ENCODE results near the gene PPP4R3B.
"Not testable (repeated sequence)": the region's sequence is repeated elsewhere in the genome, so short reads cannot be mapped to it uniquely, and the experiment has no call there.

Gene PPP4R3B

DNA sequence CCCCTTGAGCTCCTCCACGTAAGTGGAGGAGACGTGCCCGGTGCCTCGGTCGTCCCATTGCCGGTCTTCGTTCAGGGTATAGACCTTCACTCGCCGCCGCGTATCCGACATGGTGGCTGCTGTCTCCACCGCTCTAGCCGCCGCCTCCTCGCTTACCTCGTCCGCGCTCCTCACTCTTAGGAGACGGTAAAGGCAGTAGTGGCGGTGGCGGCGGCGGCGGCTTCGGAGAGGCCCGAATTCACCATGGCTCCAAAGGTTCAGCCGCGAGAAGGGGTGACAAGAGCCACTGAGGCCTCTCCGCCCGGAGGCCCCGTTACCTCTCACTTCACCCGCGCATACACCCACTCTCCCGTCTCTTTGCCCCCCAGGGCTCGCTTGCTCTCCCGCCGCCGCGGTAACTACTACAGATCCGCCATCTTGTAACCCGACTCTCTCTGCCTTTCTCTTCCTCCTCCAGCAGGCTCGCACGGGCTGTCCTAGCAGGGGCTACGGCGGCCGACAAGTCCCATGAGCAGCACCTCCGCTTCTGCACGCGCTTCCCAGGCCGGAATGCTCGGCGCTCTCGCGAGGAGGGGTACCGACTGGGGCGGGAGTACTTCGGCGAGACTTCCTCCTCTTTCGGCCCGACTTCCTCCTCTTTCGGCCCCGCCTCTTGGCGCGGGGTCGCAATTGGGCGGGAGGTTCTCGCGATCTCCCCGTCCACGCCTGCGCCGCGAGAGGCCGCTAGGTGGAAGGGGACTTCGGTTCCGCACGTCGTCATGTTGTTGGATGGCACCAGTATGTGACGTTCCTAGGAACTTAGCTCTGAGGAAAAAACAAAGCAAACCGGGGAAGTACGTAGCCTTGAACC lies at the start of gene PPP4R3B:
Gene PPP4R3B, minus strand, starts transcription at position 448 of the 850 bp plus-strand sequence. Its CDS starts 337 bp downstream, at position 111.
- DNase-seq (ENCODE audit: low spot score) = peak; percentile 99

DNA sequence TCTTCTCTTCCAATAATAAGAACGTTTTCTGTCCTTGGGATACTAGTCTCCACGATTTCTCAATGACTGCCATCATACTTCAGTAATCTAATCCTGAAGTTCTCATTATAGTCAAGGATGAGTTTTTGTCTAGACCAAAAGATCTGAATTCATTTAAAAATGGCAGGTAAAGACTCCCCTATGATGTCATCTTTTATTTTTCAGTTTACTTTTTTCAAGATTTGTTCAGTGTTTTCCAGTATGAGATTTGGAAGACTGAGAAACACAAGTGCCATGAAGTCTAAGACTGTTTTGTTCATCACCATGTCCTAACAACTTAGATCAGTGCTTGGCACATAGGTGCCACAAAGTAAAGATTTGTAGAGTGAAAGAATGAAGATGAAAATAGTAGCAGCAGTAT lies 35.8 kb upstream of the PPP4R3B start:
- DNase-seq (ENCODE audit: low spot score) = no peak

DNA sequence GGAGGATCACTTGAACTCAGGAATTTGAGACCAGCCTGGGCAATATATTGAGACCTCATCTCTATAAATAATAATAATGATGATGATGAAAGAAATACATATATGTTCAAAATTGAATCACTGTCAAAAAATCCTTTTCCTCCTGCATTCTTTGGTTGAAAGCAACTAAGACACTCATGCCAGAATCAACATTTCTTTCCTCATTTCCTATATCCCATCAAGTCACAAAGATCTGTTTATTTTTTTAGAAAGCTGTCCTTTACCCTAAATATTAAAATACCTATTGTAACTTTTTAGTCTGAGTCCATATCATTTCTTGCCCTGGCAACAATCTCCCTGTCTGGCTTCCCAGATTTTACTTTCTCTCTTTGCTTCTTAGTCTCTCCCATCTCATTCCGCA lies 31.8 kb upstream of the PPP4R3B start:
- DNase-seq (ENCODE audit: low spot score) = no peak

DNA sequence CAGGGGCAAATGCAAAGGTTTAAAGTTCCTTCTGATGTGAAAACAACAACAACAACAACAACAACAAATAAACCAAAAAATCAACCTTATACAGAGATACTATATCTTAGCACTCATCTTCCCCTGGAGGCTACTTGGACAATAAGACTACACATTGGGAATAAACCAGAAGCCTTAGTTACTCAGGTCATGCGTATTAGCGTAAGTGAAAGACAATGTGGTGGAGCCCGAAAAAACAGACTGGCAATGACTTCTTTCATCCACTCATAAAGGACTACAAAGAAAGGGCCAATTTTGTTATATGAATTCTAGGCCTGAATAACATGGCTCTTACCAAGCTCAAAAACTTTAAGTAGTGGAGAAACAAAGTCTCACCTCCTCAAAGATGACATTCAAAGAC lies 19.4 kb upstream of the PPP4R3B start:
- DNase-seq (ENCODE audit: low spot score) = no peak

DNA sequence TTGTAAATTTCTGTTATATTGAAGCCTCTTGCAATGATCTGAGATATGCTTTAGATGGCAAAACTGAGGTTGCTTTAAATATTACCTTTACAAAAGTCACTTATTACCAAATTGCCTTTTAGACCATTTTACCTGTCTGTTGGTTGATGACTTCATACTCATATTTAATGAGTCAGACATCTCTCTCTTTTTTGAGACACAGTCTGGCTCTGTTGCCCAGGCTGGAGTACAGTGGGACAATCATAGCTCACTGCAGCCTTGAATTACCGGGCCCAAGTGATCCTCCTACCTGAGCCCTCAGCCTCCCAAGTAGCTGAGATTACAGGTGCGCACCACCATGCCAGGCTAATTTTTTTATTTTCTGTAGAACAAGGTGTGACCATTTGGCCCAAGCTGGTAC lies 11.5 kb upstream of the PPP4R3B start:
- DNase-seq (ENCODE audit: low spot score) = no peak

DNA sequence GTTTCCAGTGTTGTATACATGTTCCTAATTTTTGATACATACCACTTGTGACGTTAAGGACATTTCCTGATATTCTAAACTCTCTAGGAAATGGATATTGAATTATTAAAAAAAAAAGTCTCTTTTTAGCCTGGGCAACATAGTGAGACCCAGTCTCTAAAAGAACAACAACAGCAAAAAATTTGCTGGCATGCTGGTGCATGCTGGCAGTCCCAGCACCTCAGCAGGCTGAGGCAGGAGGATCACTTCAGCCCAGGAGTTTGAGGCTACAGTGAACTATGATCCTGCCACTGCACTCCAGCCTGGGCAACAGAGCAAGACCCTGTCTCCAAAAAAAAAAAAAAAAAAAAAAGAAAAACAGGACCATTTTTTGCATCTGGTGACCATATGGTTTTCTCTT lies 10.5 kb upstream of the PPP4R3B start:
- DNase-seq (ENCODE audit: low spot score) = no peak

DNA sequence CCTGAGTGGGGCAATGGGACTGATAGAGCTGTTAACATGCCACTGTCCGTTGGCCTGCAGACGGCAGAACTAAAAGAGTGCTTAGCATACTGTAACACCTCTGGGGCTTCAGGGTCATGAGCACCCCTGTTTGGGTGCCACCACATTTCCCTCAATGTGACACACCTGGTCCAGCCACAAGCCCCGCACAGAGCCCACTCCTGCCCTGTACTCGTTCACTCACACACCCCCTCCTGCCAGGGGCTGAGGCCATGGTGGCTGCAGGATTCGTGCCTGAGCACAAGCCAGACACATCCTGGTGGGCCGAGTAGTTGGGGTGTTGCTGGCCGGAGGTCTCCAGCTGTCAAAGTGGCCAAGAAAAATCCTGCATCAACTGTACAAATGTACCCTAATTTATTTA lies 4.4 kb upstream of the PPP4R3B start:
- DNase-seq (ENCODE audit: low spot score) = no peak

DNA sequence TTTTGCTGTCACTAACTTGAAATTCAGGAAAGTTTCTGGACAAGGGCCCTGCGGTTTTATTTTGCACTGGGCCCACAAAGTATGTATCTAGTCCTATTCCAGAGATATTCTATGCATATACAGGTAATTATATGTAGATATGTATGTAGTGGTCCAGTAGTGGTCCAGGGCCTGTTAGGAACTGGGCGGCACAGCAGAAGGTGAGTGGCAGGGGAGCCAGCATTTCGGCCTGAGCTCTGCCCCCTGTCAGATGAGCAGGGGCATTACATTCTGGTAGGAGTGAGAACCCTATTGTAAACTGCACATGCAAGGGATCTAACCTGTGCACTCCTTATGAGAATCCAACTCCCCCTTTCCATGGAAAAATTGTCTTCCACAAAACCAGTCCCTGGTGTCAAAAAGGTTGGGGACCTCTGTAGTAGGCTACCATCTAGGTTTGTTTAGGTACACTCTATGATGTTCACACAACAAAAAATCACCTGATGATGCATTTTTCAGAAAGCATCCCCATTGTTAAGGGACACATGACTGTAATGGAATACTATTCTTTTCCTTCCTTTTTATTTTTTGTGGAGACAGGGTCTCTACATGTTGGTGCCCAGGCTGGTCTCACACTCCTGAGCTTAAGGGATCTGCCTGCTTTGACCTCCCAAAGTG lies 2.8 kb upstream of the PPP4R3B start:
- DNase-seq (ENCODE audit: low spot score) = no peak

DNA sequence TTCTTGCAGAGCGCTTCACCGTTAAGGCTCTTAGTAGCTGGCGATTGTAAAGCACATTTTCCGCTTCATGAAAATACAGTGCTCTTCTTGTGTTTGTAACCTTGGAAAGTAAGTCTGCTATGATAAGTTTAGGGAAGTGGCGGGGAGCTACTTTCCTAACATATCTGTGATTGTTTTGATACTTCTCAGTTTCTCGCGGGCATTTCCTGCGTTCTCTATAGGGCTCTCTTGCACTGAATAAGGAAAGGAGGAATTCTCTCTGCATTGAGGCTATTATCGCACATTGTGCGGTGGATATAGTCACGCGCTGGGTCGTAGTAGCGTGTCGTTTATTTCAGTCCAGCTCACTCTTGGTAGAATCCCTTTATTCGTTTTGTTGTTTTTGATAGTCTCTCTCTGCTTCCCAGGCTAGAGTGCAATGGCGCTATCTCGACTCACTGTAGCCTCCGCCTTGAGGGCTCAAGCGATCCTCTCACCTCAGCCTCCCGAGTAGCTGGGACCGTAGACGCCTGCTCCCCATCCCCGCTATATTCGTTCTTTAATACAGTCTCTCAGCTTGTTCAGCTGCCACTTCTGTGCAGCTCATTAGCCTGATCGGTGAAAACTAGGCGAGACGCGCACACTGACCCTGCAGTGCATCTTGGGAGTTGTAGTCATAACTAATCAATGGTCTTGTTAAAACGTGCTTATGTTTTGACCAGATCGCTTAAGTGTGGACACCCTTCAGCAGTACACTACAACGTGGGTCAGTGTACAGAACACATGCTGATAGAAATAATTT lies 1.0 kb upstream of the PPP4R3B start:
- peak; percentile 33 for DNase-seq (ENCODE audit: low spot score)

DNA sequence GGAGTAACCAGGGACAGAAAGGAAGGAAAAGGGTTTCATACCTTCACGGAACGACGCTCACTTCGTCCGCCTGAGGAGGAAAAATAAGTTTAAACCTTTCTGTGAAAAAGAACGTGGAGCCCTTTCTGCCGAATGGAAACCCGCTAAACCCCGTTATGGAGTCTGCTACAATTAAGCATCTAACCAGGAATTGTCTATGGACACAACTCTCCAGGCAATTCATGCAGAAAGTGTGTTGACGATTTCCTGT lies 528 bp upstream of the PPP4R3B start:
- DNase-seq (ENCODE audit: low spot score) = peak; percentile 28

DNA sequence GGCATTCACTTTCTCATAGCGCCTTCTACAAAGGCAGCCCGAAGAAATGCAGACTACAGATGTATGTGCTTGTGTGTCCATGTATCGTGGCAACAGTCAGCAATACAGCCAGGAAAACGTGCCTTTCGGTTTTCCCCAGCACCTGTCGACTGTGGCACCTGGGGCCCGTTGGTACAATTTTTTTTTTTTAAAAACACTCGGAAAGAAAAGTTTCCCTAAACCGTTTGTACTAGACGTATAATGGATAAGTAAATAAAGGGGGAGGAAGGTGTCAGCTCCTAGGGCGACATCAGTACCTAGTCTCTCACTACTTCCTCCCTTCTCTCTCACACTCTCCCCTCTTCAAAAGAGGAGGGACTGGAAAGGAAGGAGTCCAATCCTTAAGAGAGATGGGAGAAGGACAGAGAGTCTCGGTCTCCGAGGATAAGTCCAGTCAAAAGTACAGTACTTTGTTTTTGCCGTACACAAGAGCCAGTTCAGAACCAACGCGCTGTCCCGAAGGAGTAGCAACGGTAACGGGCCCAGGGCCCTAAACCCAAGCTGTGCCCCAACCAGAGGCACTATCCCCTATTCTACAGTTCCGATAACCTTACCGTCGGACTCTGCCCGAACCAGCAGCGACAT lies 759 bp downstream of the PPP4R3B start:
- peak; percentile 17 for DNase-seq (ENCODE audit: low spot score)

DNA sequence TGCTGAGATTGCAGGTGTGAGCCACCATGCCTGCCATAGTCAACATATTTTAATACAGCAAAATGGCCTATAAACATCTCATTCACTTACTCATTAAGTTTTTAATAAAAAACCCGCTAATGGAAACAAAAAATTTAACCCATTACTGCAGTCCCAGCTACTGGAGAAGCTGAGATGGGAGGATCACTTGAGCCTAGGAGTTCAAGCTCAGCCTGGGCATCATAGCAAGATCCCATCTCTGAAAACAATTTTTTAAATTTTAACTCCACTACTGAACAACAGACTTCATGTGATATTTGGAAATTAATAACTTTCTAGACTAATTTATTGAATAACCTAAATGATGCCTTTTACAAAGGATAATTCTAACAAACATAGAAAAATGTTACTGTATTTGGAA lies 5.4 kb downstream of the PPP4R3B start:
- no peak for DNase-seq (ENCODE audit: low spot score)

DNA sequence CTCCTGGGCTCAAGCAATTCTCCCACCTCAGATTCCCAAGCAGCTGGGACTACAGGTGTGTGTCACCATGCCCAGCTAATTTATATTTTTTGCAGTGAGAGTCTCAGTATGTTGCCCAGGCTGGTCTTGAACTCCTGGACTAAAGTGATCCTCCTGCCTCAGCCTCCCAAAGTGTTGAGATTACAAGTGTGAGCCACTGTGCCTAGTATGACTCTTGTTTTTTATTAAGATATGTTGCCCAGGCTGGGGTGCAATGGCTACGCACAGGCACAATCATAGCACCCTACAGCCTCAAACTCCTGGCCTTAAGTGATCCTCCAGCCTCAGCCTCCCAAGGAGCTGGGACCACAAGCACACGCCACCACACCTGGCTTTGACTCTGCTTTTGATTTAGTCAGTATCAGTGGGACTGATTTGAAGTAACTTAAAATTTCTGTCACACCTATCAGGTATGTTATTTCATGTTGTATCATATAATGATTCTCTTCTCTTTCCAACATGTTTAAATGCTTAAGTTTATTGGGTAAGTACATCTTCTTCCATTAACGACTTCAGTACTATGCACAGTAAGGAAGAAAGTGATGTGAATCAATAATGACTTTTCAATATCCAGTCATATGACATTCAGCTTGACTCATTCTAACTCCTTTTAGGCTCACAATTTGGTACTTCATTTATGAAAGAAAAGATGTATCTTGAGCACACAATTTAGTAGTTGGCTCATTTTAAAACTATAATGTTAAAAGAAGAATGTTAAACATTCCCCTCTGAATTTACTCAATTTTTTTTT lies 6.3 kb downstream of the PPP4R3B start:
- DNase-seq (ENCODE audit: low spot score) = no peak

DNA sequence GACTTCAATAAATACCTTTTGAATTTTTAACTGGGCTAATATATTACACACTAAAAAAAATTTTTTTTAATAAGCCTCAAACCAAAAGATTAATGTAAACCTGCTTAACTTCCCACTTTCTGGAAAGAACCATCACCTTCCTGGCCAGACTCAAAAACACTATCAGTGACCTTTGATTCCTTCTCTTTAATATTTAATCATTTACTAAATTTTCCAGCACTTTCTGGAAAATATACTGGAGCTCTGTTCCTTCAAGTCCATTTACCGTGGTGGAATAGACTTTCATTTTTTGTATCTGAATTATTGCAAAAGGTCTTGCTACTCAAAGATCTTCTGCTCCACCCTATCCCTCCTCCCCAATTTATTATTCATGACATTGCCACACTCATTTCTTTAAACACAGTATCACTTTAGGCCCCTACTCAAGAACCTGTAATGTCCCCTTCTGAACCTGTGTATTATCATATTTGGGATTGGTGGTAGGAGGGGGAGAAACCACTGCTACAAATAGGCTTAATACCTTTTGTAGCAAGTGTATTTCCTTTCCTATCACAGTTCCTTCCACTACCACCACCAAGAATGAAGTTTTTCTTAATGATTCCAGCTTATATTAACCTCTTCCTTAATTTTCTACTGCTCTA lies 7.4 kb downstream of the PPP4R3B start:
- no peak for DNase-seq (ENCODE audit: low spot score)

DNA sequence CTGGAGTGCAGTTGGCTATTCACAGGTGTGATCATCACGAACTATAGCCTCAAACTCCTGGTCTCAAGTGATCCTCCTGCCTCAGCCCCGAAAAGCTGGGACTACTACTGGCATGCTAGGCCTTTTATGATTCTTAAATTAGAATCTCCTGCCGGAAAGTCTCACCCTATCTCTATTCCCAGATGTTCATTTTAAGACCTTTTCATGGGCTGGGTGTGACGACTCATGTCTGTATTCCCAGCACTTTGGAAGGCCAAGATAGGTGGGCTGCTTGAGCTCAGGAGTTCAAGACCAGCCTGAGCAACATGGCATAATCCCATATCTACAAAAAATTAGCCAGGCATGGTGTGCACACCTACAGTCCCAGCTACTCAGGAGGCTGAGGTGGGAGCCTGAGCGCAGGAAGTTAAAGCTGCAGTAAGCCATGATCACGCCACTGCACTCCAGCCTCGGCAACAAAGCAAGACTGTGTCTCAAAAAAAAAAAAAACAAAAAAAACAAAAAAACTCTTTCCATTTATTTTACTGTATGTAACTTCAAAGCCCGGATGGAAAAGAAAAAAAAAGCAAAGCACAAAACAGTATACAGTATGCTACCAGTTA lies 8.1 kb downstream of the PPP4R3B start:
- DNase-seq (ENCODE audit: low spot score) = no peak

DNA sequence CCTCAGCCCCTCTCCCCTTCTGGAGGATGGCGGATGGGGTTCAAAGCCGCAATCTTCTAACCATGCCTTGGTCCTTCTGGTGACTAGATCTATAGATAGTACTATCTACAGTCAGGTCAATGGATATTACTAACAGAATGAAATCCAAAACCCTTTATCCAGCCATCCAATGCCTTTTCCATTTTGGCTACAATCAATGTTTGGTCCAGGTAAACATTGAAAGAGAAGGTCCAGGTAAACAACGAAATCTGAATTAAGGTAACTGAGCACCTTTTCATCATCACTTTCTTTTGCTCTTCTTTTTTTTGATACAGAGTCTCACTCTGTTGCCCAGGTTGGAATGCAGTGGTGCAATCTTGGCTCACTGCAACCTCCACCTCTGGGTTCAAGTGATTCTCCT lies 9.7 kb downstream of the PPP4R3B start:
- no peak for DNase-seq (ENCODE audit: low spot score)

DNA sequence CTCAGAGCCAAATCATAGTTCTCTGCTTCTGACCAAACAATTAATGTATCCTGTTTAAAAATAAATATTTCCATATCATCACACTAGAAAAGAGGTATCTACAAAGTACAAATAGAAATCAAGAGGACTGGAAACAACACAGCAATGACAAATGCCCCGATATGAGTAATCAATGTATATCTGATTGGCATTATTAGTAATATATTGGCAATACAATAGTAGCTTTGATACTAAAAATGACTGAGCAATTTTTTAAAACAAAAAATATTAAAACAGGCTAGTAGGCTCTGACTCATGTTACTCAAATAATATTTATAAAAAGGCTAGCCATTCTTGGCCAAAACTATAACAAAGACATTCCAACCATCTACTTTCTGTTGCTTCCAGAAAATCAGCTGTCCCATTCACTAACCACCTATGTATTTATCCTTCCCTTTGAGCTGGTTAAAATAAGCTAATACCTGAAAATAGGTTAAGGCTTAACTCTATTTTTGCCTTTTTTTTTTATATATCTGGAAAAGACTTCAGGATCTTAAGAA lies 13.3 kb downstream of the PPP4R3B start:
- DNase-seq (ENCODE audit: low spot score) = no peak

DNA sequence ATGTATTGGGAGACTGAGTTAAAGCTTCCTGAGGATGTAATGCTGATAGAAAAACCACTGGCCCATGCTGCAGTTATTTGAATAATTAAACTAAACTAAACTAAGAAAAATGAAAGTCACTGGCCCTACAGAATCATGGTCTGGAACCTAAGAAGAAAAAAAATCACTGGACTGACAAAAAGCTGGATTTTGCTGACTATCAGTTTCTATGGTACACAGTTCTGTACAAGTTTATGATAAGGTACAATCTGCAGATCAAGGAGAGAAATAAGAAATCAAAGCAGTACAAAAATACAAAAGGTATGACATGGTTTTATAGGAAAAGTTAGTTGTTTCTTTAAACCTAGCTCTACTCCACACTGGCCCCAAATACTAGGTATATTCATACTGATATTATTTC lies 15.6 kb downstream of the PPP4R3B start:
- no peak for DNase-seq (ENCODE audit: low spot score)

DNA sequence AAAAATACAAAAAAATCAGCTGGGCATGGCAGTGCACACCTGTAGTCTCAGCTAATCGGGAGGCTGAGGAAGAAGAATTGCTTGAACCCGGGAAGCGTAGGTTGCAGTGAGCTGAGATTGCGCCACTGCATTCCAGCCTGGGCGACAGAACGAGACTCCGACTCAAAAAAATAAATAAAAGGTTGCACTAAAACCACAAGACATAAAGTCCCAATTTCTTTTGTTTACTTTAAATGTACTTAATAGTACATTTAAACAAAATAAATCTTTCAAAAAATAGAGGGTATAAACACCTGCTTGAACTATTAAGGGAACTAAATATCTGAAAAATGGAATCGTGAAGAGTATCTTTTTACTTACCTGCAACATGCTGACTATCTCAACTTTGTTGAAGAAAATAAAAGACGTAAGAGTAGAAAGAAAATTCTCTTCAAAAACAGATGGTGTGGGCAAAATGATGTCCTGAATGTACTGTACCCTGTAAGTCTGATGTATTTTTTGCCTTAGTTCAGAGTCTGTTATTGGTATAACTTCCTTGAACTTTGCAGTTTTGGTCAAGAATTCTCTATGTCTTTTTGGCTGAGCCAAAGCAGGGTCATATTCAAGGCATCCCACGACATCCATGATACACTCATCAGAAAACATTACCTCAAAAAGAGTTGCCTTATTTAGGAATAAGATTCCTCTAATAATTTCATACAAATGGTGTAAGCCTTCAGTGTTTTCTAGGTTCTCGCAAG lies 19.2 kb downstream of the PPP4R3B start:
- no peak for DNase-seq (ENCODE audit: low spot score)

DNA sequence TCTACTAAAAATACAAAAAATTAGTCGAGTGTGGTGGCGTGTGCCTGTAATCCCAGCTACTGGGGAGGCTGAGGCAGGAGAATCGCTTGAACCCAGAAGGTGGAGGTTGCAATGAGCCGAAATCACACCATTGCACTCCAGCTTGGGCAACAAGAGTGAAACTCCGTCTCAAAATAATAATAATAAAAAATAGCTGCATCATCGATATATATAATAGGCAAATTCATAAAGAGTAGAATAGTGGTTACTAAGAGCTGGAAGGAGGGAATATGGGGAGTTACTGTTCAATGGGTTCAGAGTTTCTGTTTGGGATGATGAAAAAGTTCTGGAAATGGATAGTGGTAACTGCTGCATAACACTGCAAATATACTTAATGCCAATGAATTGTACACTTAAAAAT lies 20.6 kb downstream of the PPP4R3B start:
- DNase-seq (ENCODE audit: low spot score) = not testable (repeated sequence)
